ENCODE data around the gene NEIL1. TPM values are rescaled to one million over a fixed set of nuclear protein-coding genes. Genes with fewer than 3 reads are reported as not detected.

The NEIL1 gene
- polyA plus RNA-seq, 2 of the 4 experiments (the other 2 are of a cell fraction) = 3.2 to 6.8 TPM

- ATAC-seq = no peak
- H3K4me2 ChIP-seq = no peak overlapping the region
- H3K4me3 ChIP-seq = no peak overlapping the region
- no peaks in the 10 kb centered on the region for H3K4me1 ChIP-seq
- TF ChIP-seq KDM1A (IDR thresholded peaks at IDR 0.05; ENCODE audit: low read depth) (no peak), RFX5 (IDR thresholded peaks at IDR 0.05) (no peak), E2F6 (IDR thresholded peaks at IDR 0.05; ENCODE audit: borderline replicate concordance, low read depth) (no peak), FOSB (CRISPR knock-in tag; IDR thresholded peaks at IDR 0.05) (no peak), ZNF302 (CRISPR knock-in tag; IDR thresholded peaks at IDR 0.05) (no peak), BHLHE40 (IDR thresholded peaks at IDR 0.05; ENCODE audit: low read depth, low read length) (no peak), BCL3 (IDR thresholded peaks at IDR 0.05) (no peak), ESRRA (IDR thresholded peaks at IDR 0.05; ENCODE audit: borderline replicate concordance, low read length) (no peak), HOXA7 (CRISPR knock-in tag; IDR thresholded peaks at IDR 0.05) (no peak), NR3C1 (IDR thresholded peaks at IDR 0.05) (no peak)
- H3K27ac ChIP-seq = no peak overlapping the region
- H3K9me3 ChIP-seq = no peaks in the 10 kb centered on the region
- ChIA-PET POLR2A (no interaction called here), CTCF (interaction anchor here (1.6 to 5.8 kb wide), 2 partner anchors 11 to 12 kb away, joined by 4 to 72 read pairs; partner anchors contain the start of gene MAN2C1)
- DNase-seq (ENCODE audit: low read depth in 1 of 2, low spot score in 1 of 2) = no peak
- FAIRE-seq = no peak
- 95% methylated on average over 28 of the region's 28 CpGs for WGBS (ENCODE audit: missing lambda C conversion rate)
Measured at GRCh38 chr15:75356006-75356405, 9.2 kb downstream of the NEIL1 start.

GRCh38 chr15:75356517-75356916, 9.7 kb downstream of the NEIL1 start:
- WGBS (ENCODE audit: missing lambda C conversion rate) = 94% methylated on average over 20 of the region's 20 CpGs
- ChIA-PET CTCF (interaction anchor here (5.8 kb wide), 1 partner anchor 11 kb away, joined by 72 read pairs; the partner anchor contains the start of gene MAN2C1), POLR2A (interaction anchor here (1.3 kb wide), 1 partner anchor 12 kb away, joined by 7 read pairs; the partner anchor contains the start of gene MAN2C1)
- FAIRE-seq (no peak), DNase-seq (ENCODE audit: low read depth in 1 of 2, low spot score in 1 of 2) (no peak), ATAC-seq (no peak)
- no peak overlapping the region for H3K4me2 ChIP-seq
- H3K4me1 ChIP-seq = no peaks in the 10 kb centered on the region
- TF ChIP-seq RARB (CRISPR knock-in tag; IDR thresholded peaks at IDR 0.05) (no peak), EP300 (IDR thresholded peaks at IDR 0.05) (no peak), CBX2 (IDR thresholded peaks at IDR 0.05; ENCODE audit: borderline replicate concordance, low read depth) (no peak), RAD21 (conservative IDR thresholded peaks at IDR 0.05 in 1 of 2, IDR thresholded peaks at IDR 0.05 in 1 of 2) (no peak), HOXB13 (CRISPR knock-in tag; IDR thresholded peaks at IDR 0.05; ENCODE audit: low read depth) (no peak), EHF (CRISPR knock-in tag; IDR thresholded peaks at IDR 0.05) (no peak), PHF8 (IDR thresholded peaks at IDR 0.05; ENCODE audit: borderline replicate concordance, low read depth) (no peak), E2F6 (IDR thresholded peaks at IDR 0.05; ENCODE audit: borderline replicate concordance, low read depth) (no peak), NPAS2 (CRISPR knock-in tag; IDR thresholded peaks at IDR 0.05; ENCODE audit: borderline replicate concordance) (no peak), RCOR1 (IDR thresholded peaks at IDR 0.05; ENCODE audit: low read depth, low read length) (no peak), ZC3H11A (IDR thresholded peaks at IDR 0.05) (no peak), CTCF (IDR thresholded peaks at IDR 0.05) (no peak), JUN (IDR thresholded peaks at IDR 0.05) (no peak), CHD2 (IDR thresholded peaks at IDR 0.05; ENCODE audit: low read length, partially characterized antibody) (no peak), JUNB (IDR thresholded peaks at IDR 0.05) (no peak), CBX8 (IDR thresholded peaks at IDR 0.05) (no peak), ATOH8 (CRISPR knock-in tag; IDR thresholded peaks at IDR 0.05; ENCODE audit: low read depth) (no peak)
- H3K4me3 ChIP-seq = no peak overlapping the region
- H3K9me3 ChIP-seq = no peaks in the 10 kb centered on the region
- H3K27ac ChIP-seq = no peak overlapping the region

Data from A549 (cell line).